PFSK-1 (cell line): ENCODE measurements around the gene JAKMIP1.

ENCODE experiments used
- FOXP2 ChIP-seq: optimal IDR thresholded peaks from 2 replicates; pipeline ENCODE3; 2011; ENCODE audit warnings: borderline replicate concordance, control low read depth, inconsistent platforms; ENCODE audit not compliant: insufficient read depth; ENCODE audit errors: extremely low read length, extremely low read depth
- POLR2AphosphoS5 ChIP-seq: IDR thresholded peaks from 2 replicates; pipeline ENCODE4 v1.6.1; 2012; ENCODE audit warnings: low read depth, mild to moderate bottlenecking, control low read depth, low read length, moderate library complexity
- SIN3A ChIP-seq: IDR thresholded peaks from 2 replicates; pipeline ENCODE4 v1.6.1; 2012; ENCODE audit warnings: mild to moderate bottlenecking, low read length, moderate library complexity, borderline replicate concordance; ENCODE audit not compliant: insufficient read depth
- TAF1 ChIP-seq: IDR thresholded peaks from 2 replicates; pipeline ENCODE4 v1.6.1; 2012; ENCODE audit warnings: low read length, control low read depth, borderline replicate concordance; ENCODE audit not compliant: insufficient read depth
- TF ChIP-seq, protein P1 (sequence below), 2 experiments: IDR thresholded peaks; 2 replicates each; pipeline versions ENCODE4 v1.6.1 to v1.8.0; 2011 to 2012; ENCODE audit warnings: low read depth in 2 of 2, low read length in 2 of 2, control low read depth in 1 of 2, inconsistent platforms in 1 of 2, mild to moderate bottlenecking in 1 of 2, moderate library complexity in 1 of 2; ENCODE audit not compliant: insufficient read depth in 1 of 2

DNA sequence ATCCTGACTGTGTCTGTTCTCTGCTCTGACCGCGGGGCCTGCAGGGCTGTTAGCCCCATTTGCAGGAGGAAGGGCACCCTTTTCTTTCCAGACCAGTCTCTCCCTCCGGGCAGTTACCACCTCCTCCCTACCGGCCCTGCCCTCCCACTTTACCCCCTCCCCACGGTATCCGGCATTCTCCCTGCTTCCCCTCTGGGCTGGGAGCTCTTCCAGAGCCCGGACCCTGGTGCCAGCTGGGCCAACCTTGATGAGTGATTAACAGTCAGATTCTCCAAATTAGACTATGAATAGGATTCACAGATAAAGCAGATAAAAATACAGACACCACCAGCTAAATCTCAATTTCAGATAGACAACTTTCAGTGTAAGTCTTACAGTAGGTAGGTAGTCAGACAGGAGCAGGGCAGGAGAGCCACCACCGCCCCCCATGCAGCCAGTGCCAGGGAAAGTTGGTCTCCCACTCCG is 45.9 kb upstream of the JAKMIP1 start:
- no peak for TF ChIP-seq TAF1
- TF ChIP-seq, protein P1, sequence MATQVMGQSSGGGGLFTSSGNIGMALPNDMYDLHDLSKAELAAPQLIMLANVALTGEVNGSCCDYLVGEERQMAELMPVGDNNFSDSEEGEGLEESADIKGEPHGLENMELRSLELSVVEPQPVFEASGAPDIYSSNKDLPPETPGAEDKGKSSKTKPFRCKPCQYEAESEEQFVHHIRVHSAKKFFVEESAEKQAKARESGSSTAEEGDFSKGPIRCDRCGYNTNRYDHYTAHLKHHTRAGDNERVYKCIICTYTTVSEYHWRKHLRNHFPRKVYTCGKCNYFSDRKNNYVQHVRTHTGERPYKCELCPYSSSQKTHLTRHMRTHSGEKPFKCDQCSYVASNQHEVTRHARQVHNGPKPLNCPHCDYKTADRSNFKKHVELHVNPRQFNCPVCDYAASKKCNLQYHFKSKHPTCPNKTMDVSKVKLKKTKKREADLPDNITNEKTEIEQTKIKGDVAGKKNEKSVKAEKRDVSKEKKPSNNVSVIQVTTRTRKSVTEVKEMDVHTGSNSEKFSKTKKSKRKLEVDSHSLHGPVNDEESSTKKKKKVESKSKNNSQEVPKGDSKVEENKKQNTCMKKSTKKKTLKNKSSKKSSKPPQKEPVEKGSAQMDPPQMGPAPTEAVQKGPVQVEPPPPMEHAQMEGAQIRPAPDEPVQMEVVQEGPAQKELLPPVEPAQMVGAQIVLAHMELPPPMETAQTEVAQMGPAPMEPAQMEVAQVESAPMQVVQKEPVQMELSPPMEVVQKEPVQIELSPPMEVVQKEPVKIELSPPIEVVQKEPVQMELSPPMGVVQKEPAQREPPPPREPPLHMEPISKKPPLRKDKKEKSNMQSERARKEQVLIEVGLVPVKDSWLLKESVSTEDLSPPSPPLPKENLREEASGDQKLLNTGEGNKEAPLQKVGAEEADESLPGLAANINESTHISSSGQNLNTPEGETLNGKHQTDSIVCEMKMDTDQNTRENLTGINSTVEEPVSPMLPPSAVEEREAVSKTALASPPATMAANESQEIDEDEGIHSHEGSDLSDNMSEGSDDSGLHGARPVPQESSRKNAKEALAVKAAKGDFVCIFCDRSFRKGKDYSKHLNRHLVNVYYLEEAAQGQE (IDR thresholded peaks at IDR 0.05; ENCODE audit: insufficient read depth in 1 of 2, low read depth in 2 of 2, low read length in 2 of 2), result no peak
- no peak for TF ChIP-seq POLR2AphosphoS5
- no peak for TF ChIP-seq SIN3A
- no peak for TF ChIP-seq FOXP2
